AG20443 (cell line): Measurements from ENCODE around the gene UNC13C.
"Not testable (repeated sequence)": the region's sequence is repeated elsewhere in the genome, so short reads cannot be mapped to it uniquely, and the experiment has no call there.

ENCODE experiments used
- DNase-seq: peaks from one replicate; pipeline ENCODE4 v3.0.0; 2012; ENCODE audit warnings: low spot score, mixed read lengths

The UNC13C gene

GRCh38 chr15:54305138-54305537 lies 326.9 kb downstream of the UNC13C start:
- no peak for DNase-seq

GRCh38 chr15:54307252-54307902 lies 329.1 kb downstream of the UNC13C start:
- no peak for DNase-seq

GRCh38 chr15:54307926-54308325 lies 329.7 kb downstream of the UNC13C start:
- DNase-seq, result no peak

GRCh38 chr15:54312528-54312927 lies 334.3 kb downstream of the UNC13C start:
- DNase-seq, result no peak

GRCh38 chr15:54321426-54321825 lies 343.2 kb downstream of the UNC13C start:
- DNase-seq, result no peak

GRCh38 chr15:54322341-54322740 lies 344.1 kb downstream of the UNC13C start:
- DNase-seq, result no peak

- DNase-seq, result no peak
These were observed 367.1 kb downstream of the UNC13C start for GRCh38 chr15:54345301-54345700.

GRCh38 chr15:54345827-54346226 lies 367.6 kb downstream of the UNC13C start:
- DNase-seq, result no peak

GRCh38 chr15:54347082-54347827 lies 369.0 kb downstream of the UNC13C start:
- DNase-seq, result no peak

GRCh38 chr15:54353726-54354125 lies 375.5 kb downstream of the UNC13C start:
- DNase-seq, result no peak

- no peak for DNase-seq
These were observed 376.1 kb downstream of the UNC13C start for GRCh38 chr15:54354341-54354740.

- DNase-seq, result no peak
These were observed 386.7 kb downstream of the UNC13C start for GRCh38 chr15:54364961-54365360.

GRCh38 chr15:54373332-54373731 lies 395.1 kb downstream of the UNC13C start:
- no peak for DNase-seq

GRCh38 chr15:54374184-54374952 lies 396.1 kb downstream of the UNC13C start:
- no peak for DNase-seq

GRCh38 chr15:54387799-54388198 lies 409.6 kb downstream of the UNC13C start:
- DNase-seq, result no peak

- DNase-seq, result no peak
These were observed 410.5 kb downstream of the UNC13C start for GRCh38 chr15:54388746-54389145.

- DNase-seq, result no peak
These were observed 432.2 kb downstream of the UNC13C start for GRCh38 chr15:54410481-54410880.

GRCh38 chr15:54424171-54424570 lies 445.9 kb downstream of the UNC13C start:
- DNase-seq, result no peak

GRCh38 chr15:54428596-54428995 lies 450.4 kb downstream of the UNC13C start:
- DNase-seq, result no peak

GRCh38 chr15:54450288-54450687 lies 472.0 kb downstream of the UNC13C start:
- not testable (repeated sequence) for DNase-seq

GRCh38 chr15:54456413-54456812 lies 478.2 kb downstream of the UNC13C start:
- DNase-seq, result no peak

GRCh38 chr15:54462511-54462913 lies 484.3 kb downstream of the UNC13C start:
- no peak for DNase-seq

- DNase-seq, result no peak
These were observed 503.6 kb downstream of the UNC13C start for GRCh38 chr15:54481819-54482218.
